Measurements from ENCODE around the gene BPIFA2. TPM values are rescaled to one million over a fixed set of nuclear protein-coding genes. Genes with fewer than 3 reads are reported as not detected.

The BPIFA2 gene
- polyA plus RNA-seq, 2 of the 4 experiments (the other 2 are of a cell fraction) = 0.16 TPM; not detected in 1

DNA sequence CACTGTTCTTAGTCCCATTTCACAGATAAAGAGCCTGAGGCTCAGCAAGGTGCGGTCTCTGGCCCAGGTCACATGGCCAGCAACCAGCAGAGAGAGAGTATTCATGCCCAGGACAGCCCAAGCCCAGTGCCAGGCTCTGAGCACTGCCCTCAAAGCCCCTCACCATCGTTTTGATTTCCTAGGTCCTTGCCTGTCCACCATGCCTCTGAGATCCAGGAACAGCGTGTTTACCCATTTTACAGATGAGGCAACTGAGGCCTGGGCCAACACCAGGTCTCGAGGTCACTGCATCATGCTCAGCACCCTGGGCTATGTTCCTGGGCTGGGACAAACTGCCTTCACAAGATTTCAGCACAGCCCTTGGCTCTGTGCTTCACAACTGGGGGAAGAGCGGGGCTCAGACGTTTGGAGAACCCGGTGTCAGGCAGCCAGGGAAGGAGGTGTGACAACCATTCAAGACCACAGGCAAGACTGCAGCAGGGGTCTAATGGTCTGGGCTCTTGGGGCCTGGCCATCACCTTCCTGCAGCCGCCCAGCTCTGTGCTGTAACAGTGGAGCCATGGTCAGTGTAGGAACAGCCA, 1.3 kb upstream of the BPIFA2 start:
- no peak overlapping the region for H3K4me3 ChIP-seq
- no peak overlapping the region for H3K4me2 ChIP-seq
- DNase-seq (ENCODE audit: low read depth in 1 of 2, low spot score in 1 of 2) (no peak), FAIRE-seq (no peak), ATAC-seq (no peak)
- H3K4me1 ChIP-seq = no peaks in the 10 kb centered on the region
- no peak overlapping the region for H3K27ac ChIP-seq
- H3K9me3 ChIP-seq = peaks cover 19% of the 10 kb centered on the region
- 68% methylated on average over 6 of the region's 8 CpGs for WGBS (ENCODE audit: missing lambda C conversion rate)
- no peak for TF ChIP-seq EHF (CRISPR knock-in tag; IDR thresholded peaks at IDR 0.05)
- no peak for TF ChIP-seq JUN (IDR thresholded peaks at IDR 0.05)
- no peak for TF ChIP-seq TP53 (CRISPR knock-in tag; IDR thresholded peaks at IDR 0.05)
- no peak for TF ChIP-seq HOXB13 (CRISPR knock-in tag; IDR thresholded peaks at IDR 0.05; ENCODE audit: low read depth)
- no peak for TF ChIP-seq TFCP2L1 (CRISPR knock-in tag; IDR thresholded peaks at IDR 0.05)
- TF ChIP-seq KDM5A (IDR thresholded peaks at IDR 0.05) = no peak
- POLR2A ChIA-PET = no interaction called here
- CTCF ChIA-PET = no interaction called here

DNA sequence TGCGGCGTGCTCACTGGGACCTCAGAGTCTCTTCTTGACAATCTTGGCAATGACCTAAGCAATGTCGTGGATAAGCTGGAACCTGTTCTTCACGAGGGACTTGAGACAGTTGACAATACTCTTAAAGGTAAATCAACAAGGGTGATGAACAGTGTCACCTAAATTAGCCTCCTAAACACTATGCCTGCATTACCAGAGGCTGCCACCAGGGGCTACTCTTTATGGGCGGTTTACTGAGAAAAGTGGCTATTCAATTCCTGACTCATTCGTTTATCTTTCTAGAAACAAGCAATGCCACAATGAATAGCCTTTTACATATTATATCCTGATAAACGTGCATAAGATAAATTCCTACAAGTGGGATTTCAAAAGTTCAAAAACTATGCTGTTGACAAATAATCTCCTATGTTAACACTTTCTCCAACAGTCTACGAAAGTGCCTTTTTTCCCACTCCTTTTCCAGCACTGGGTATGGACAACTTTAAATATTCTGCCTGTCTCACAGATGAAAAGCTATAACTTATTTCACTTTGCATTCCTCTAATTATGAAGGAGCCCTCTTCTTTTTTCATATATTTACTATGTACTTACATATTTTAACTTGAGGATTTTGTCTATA, 1.3 kb downstream of the BPIFA2 start:
- no peak for TF ChIP-seq BHLHE40 (IDR thresholded peaks at IDR 0.05; ENCODE audit: low read depth, low read length)
- TF ChIP-seq, protein P1, sequence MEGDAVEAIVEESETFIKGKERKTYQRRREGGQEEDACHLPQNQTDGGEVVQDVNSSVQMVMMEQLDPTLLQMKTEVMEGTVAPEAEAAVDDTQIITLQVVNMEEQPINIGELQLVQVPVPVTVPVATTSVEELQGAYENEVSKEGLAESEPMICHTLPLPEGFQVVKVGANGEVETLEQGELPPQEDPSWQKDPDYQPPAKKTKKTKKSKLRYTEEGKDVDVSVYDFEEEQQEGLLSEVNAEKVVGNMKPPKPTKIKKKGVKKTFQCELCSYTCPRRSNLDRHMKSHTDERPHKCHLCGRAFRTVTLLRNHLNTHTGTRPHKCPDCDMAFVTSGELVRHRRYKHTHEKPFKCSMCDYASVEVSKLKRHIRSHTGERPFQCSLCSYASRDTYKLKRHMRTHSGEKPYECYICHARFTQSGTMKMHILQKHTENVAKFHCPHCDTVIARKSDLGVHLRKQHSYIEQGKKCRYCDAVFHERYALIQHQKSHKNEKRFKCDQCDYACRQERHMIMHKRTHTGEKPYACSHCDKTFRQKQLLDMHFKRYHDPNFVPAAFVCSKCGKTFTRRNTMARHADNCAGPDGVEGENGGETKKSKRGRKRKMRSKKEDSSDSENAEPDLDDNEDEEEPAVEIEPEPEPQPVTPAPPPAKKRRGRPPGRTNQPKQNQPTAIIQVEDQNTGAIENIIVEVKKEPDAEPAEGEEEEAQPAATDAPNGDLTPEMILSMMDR (IDR thresholded peaks at IDR 0.05) = peak; percentile 1; the same call in 1 of the 3 replicates
- WGBS (ENCODE audit: missing lambda C conversion rate) = 44% methylated on average over 8 of the region's 8 CpGs
- ChIA-PET POLR2A (no interaction called here), CTCF (interaction anchor here (0.7 to 1.1 kb wide), 3 partner anchors 10 to 98 kb away, joined by 3 read pairs; no protein-coding TSS in a partner anchor)
- no peak overlapping the region for H3K27ac ChIP-seq
- H3K4me2 ChIP-seq = no peak overlapping the region
- no peak for ATAC-seq
- peaks cover 19% of the 10 kb centered on the region for H3K9me3 ChIP-seq
- FAIRE-seq = no peak
- H3K4me1 ChIP-seq = no peaks in the 10 kb centered on the region
- H3K4me3 ChIP-seq = no peak overlapping the region
- DNase-seq (ENCODE audit: low read depth in 1 of 2, low spot score in 1 of 2) = peak in 1 of 2 experiments; percentile 29

DNA sequence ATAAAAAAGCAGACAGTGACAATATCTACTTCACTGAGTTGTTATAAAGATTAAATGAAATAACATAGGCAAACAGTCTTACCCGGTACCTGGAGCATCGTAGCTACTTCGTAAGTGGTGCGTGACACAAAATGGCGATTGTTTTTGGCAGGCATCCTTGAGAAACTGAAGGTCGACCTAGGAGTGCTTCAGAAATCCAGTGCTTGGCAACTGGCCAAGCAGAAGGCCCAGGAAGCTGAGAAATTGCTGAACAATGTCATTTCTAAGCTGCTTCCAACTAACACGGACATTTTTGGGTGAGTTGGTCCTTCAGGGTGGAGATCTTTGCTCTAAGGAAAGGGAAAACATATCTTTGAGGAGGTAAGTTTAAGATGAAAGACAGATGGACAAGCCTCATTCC, 4.8 kb downstream of the BPIFA2 start:
- TF ChIP-seq MAFK (IDR thresholded peaks at IDR 0.05; ENCODE audit: partially characterized antibody) (peak; percentile 8), JUNB (IDR thresholded peaks at IDR 0.05) (no peak)
- 42% methylated on average over 7 of the region's 7 CpGs for WGBS (ENCODE audit: missing lambda C conversion rate)
- peak in 1 of 2 experiments; percentile 18 for DNase-seq (ENCODE audit: low read depth in 1 of 2, low spot score in 1 of 2)
- Histone ChIP-seq H3K4me1 (no peaks in the 10 kb centered on the region), H3K27ac (no peak overlapping the region), H3K4me2 (no peak overlapping the region), H3K9me3 (peaks cover 19% of the 10 kb centered on the region), H3K4me3 (no peak overlapping the region)
- ATAC-seq = no peak
- POLR2A ChIA-PET = no interaction called here
- CTCF ChIA-PET = interaction anchor here (0.8 kb wide), 1 partner anchor 76 kb away, joined by 3 read pairs; no protein-coding TSS in a partner anchor
- FAIRE-seq = no peak

DNA sequence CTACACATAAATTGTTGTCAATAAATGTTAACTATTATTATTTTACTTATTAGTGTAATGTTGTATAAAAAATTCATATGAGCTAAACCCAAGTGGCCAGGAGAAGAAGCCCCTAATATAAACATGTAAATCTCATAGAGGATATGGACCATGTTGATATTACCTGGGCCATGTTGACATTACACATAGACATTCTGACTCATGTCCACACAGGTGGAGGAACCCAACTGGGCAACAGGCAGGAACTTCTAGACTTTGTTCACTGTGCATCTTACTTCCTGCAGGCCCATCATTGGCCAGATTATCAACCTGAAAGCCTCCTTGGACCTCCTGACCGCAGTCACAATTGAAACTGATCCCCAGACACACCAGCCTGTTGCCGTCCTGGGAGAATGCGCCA, 7.2 kb downstream of the BPIFA2 start:
- no peak for FAIRE-seq
- TF ChIP-seq, protein P2, sequence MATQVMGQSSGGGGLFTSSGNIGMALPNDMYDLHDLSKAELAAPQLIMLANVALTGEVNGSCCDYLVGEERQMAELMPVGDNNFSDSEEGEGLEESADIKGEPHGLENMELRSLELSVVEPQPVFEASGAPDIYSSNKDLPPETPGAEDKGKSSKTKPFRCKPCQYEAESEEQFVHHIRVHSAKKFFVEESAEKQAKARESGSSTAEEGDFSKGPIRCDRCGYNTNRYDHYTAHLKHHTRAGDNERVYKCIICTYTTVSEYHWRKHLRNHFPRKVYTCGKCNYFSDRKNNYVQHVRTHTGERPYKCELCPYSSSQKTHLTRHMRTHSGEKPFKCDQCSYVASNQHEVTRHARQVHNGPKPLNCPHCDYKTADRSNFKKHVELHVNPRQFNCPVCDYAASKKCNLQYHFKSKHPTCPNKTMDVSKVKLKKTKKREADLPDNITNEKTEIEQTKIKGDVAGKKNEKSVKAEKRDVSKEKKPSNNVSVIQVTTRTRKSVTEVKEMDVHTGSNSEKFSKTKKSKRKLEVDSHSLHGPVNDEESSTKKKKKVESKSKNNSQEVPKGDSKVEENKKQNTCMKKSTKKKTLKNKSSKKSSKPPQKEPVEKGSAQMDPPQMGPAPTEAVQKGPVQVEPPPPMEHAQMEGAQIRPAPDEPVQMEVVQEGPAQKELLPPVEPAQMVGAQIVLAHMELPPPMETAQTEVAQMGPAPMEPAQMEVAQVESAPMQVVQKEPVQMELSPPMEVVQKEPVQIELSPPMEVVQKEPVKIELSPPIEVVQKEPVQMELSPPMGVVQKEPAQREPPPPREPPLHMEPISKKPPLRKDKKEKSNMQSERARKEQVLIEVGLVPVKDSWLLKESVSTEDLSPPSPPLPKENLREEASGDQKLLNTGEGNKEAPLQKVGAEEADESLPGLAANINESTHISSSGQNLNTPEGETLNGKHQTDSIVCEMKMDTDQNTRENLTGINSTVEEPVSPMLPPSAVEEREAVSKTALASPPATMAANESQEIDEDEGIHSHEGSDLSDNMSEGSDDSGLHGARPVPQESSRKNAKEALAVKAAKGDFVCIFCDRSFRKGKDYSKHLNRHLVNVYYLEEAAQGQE (IDR thresholded peaks at IDR 0.05) = no peak
- TF ChIP-seq, protein P3, sequence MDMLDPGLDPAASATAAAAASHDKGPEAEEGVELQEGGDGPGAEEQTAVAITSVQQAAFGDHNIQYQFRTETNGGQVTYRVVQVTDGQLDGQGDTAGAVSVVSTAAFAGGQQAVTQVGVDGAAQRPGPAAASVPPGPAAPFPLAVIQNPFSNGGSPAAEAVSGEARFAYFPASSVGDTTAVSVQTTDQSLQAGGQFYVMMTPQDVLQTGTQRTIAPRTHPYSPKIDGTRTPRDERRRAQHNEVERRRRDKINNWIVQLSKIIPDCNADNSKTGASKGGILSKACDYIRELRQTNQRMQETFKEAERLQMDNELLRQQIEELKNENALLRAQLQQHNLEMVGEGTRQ (IDR thresholded peaks at IDR 0.05) = no peak
- TF ChIP-seq FOSB (CRISPR knock-in tag; IDR thresholded peaks at IDR 0.05) (no peak), MYC (IDR thresholded peaks at IDR 0.05; ENCODE audit: borderline replicate concordance, low read length) (no peak), EHF (CRISPR knock-in tag; IDR thresholded peaks at IDR 0.05) (no peak), EP300 (IDR thresholded peaks at IDR 0.05) (no peak), ZFP36 (IDR thresholded peaks at IDR 0.05; ENCODE audit: borderline replicate concordance, partially characterized antibody) (no peak), HOXA7 (CRISPR knock-in tag; IDR thresholded peaks at IDR 0.05) (no peak), JUN (IDR thresholded peaks at IDR 0.05) (no peak), FOSL2 (IDR thresholded peaks at IDR 0.05) (no peak), FOSL2 (CRISPR knock-in tag; IDR thresholded peaks at IDR 0.05) (no peak), HEYL (CRISPR knock-in tag; IDR thresholded peaks at IDR 0.05) (no peak), ZNF302 (CRISPR knock-in tag; IDR thresholded peaks at IDR 0.05) (no peak)
- TF ChIP-seq, protein P4, sequence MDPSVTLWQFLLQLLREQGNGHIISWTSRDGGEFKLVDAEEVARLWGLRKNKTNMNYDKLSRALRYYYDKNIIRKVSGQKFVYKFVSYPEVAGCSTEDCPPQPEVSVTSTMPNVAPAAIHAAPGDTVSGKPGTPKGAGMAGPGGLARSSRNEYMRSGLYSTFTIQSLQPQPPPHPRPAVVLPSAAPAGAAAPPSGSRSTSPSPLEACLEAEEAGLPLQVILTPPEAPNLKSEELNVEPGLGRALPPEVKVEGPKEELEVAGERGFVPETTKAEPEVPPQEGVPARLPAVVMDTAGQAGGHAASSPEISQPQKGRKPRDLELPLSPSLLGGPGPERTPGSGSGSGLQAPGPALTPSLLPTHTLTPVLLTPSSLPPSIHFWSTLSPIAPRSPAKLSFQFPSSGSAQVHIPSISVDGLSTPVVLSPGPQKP (IDR thresholded peaks at IDR 0.05; ENCODE audit: low read depth, low read length) = no peak
- no peak for DNase-seq (ENCODE audit: low read depth in 1 of 2, low spot score in 1 of 2)
- ChIA-PET POLR2A (no interaction called here), CTCF (interaction anchor here (0.8 to 1.1 kb wide), 2 partner anchors 24 to 84 kb away, joined by 3 read pairs; no protein-coding TSS in a partner anchor)
- H3K4me3 ChIP-seq = no peak overlapping the region
- 80% methylated on average over 3 of the region's 3 CpGs for WGBS (ENCODE audit: missing lambda C conversion rate)
- peaks cover 8% of the 10 kb centered on the region; the same call in 2 of the 3 replicates for H3K9me3 ChIP-seq
- no peak overlapping the region for H3K27ac ChIP-seq
- ATAC-seq = no peak
- no peak overlapping the region for H3K4me2 ChIP-seq
- peaks cover 15% of the 10 kb centered on the region for H3K4me1 ChIP-seq

Data from A549 (cell line).